ENCODE results near the gene NARS2. TPM values are rescaled to one million over a fixed set of nuclear protein-coding genes. Genes with fewer than 3 reads are reported as not detected.

Gene NARS2
- total and polyA plus RNA-seq, 10 of the 15 experiments (the other 5 are each of a cell fraction or from before 2014, with no cell fraction given), result 22.2 to 45.3 (median 36.3) TPM

DNA sequence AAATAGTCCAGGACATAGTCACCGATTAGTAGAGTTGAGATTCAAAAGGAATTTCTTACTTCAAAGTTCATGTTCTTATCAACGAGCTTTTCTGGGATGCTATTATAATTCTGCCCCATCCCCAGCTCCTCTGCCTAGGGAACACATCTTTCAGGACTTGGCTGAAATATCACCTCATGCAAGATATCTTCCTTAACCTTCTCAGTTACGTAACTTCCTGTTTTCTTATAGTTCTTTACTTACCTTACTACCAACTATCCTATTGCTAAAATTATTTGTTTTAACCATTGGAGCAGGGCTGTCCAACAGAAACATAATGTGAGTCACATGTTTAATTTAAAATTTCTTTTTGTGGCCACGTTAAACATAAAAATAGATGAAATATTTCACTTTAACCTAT is 2.3 kb downstream of the NARS2 start (continued):
- TF ChIP-seq, protein P1, sequence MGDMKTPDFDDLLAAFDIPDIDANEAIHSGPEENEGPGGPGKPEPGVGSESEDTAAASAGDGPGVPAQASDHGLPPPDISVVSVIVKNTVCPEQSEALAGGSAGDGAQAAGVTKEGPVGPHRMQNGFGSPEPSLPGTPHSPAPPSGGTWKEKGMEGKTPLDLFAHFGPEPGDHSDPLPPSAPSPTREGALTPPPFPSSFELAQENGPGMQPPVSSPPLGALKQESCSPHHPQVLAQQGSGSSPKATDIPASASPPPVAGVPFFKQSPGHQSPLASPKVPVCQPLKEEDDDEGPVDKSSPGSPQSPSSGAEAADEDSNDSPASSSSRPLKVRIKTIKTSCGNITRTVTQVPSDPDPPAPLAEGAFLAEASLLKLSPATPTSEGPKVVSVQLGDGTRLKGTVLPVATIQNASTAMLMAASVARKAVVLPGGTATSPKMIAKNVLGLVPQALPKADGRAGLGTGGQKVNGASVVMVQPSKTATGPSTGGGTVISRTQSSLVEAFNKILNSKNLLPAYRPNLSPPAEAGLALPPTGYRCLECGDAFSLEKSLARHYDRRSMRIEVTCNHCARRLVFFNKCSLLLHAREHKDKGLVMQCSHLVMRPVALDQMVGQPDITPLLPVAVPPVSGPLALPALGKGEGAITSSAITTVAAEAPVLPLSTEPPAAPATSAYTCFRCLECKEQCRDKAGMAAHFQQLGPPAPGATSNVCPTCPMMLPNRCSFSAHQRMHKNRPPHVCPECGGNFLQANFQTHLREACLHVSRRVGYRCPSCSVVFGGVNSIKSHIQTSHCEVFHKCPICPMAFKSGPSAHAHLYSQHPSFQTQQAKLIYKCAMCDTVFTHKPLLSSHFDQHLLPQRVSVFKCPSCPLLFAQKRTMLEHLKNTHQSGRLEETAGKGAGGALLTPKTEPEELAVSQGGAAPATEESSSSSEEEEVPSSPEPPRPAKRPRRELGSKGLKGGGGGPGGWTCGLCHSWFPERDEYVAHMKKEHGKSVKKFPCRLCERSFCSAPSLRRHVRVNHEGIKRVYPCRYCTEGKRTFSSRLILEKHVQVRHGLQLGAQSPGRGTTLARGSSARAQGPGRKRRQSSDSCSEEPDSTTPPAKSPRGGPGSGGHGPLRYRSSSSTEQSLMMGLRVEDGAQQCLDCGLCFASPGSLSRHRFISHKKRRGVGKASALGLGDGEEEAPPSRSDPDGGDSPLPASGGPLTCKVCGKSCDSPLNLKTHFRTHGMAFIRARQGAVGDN (IDR thresholded peaks at IDR 0.05), result no peak
- no peak for TF ChIP-seq STAT3 (IDR thresholded peaks at IDR 0.05; ENCODE audit: low read depth, low read length)

DNA sequence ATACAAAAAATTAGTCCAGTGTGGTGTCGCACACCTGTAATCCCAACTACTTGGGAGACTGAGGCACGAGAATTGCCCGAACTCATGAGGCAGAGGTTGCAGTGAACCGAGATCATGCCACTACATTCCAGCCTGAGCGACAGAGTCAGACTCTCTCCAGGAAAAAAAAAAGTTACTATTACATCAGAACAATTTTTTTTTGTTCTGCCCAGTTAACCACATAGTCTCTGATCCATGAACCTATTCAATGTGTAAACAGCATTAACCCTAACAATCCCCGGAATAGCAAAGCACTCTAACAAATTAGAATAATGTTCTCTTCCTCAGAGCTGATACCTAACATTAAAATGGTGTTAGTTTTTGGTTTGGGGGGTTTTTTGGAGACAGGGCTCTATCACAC is 4.6 kb downstream of the NARS2 start:
- 88% methylated on average over 6 of the region's 6 CpGs for WGBS (ENCODE audit: insufficient coverage, insufficient replicate concordance, low lambda C conversion rate, missing lambda C conversion rate)
- H3K9ac ChIP-seq (ENCODE audit: control insufficient read depth, insufficient read depth, low read length), result no peak overlapping the region
- ChIA-PET CTCF (no interaction called here), SMC1A (ENCODE audit: uncharacterized antibody, unreplicated experiment) (no interaction called here), RAD21 (ENCODE audit: unreplicated experiment) (no interaction called here), POLR2A (no interaction called here)
- no peaks in the 10 kb centered on the region for H4K20me1 ChIP-seq (ENCODE audit: control insufficient read depth, insufficient read depth)
- FAIRE-seq (no peak), ATAC-seq (no peak), DNase-seq (ENCODE audit: low read depth, low spot score) (no peak)
- no TSS peak for BruUV-seq (replicated peaks)
- H3K27ac ChIP-seq (ENCODE audit: control insufficient read depth, insufficient read depth), result no peak overlapping the region
- no peak overlapping the region for H3K4me2 ChIP-seq (ENCODE audit: control insufficient read depth, insufficient read depth)
- intact Hi-C loops (cut with micrococcal nuclease; ENCODE audit: unreplicated experiment), result no loop called here
- H2AFZ ChIP-seq (ENCODE audit: control insufficient read depth, low read depth, low read length), result no peak overlapping the region
- no peaks in the 10 kb centered on the region for H3K27me3 ChIP-seq (replicated peaks in 1 of 2; ENCODE audit: control insufficient read depth in 2 of 2, insufficient read depth in 2 of 2, low read length in 1 of 2)
- no peaks in the 10 kb centered on the region for H3K9me3 ChIP-seq (replicated peaks; ENCODE audit: control insufficient read depth, insufficient read depth, low read length)
- peaks cover 2 to 14% of the 10 kb centered on the region in 2 experiments; a peak in 3 of 4 replicates for H3K36me3 ChIP-seq (ENCODE audit: control insufficient read depth in 2 of 2, insufficient read depth in 2 of 2, low read length in 1 of 2)
- H3K4me1 ChIP-seq (ENCODE audit: control insufficient read depth, insufficient read depth, low read length), result peaks cover 11% of the 10 kb centered on the region
- no peak overlapping the region for H3K4me3 ChIP-seq
- in situ Hi-C loops (cut with MboI), result no loop called here
- peaks cover 23% of the 10 kb centered on the region for H3K79me2 ChIP-seq (ENCODE audit: control insufficient read depth, insufficient read depth, low read length)
- TF ChIP-seq POLR2AphosphoS5 (IDR thresholded peaks at IDR 0.05; ENCODE audit: low read length) (no peak), PML (IDR thresholded peaks at IDR 0.05; ENCODE audit: low read length) (no peak), EP300 (IDR thresholded peaks at IDR 0.05; ENCODE audit: borderline replicate concordance in 1 of 2, control insufficient read depth in 1 of 2, low read depth in 2 of 2, low read length in 2 of 2) (no peak), HDAC6 (IDR thresholded peaks at IDR 0.05; ENCODE audit: unreplicated experiment) (no peak), EGR1 (IDR thresholded peaks at IDR 0.05; ENCODE audit: borderline replicate concordance in 1 of 2, low read depth in 2 of 2, low read length in 2 of 2) (no peak), BACH1 (IDR thresholded peaks at IDR 0.05; ENCODE audit: borderline replicate concordance) (no peak), FOS (IDR thresholded peaks at IDR 0.05; ENCODE audit: borderline replicate concordance, extremely low read depth, insufficient read length) (no peak), ZNF217 (IDR thresholded peaks at IDR 0.05) (no peak), CREM (IDR thresholded peaks at IDR 0.05; ENCODE audit: low read depth) (no peak)
- TF ChIP-seq, protein P2, sequence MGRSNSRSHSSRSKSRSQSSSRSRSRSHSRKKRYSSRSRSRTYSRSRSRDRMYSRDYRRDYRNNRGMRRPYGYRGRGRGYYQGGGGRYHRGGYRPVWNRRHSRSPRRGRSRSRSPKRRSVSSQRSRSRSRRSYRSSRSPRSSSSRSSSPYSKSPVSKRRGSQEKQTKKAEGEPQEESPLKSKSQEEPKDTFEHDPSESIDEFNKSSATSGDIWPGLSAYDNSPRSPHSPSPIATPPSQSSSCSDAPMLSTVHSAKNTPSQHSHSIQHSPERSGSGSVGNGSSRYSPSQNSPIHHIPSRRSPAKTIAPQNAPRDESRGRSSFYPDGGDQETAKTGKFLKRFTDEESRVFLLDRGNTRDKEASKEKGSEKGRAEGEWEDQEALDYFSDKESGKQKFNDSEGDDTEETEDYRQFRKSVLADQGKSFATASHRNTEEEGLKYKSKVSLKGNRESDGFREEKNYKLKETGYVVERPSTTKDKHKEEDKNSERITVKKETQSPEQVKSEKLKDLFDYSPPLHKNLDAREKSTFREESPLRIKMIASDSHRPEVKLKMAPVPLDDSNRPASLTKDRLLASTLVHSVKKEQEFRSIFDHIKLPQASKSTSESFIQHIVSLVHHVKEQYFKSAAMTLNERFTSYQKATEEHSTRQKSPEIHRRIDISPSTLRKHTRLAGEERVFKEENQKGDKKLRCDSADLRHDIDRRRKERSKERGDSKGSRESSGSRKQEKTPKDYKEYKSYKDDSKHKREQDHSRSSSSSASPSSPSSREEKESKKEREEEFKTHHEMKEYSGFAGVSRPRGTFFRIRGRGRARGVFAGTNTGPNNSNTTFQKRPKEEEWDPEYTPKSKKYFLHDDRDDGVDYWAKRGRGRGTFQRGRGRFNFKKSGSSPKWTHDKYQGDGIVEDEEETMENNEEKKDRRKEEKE (IDR thresholded peaks at IDR 0.05), result no peak
- TF ChIP-seq, protein P3, sequence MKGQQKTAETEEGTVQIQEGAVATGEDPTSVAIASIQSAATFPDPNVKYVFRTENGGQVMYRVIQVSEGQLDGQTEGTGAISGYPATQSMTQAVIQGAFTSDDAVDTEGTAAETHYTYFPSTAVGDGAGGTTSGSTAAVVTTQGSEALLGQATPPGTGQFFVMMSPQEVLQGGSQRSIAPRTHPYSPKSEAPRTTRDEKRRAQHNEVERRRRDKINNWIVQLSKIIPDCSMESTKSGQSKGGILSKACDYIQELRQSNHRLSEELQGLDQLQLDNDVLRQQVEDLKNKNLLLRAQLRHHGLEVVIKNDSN (IDR thresholded peaks at IDR 0.05; ENCODE audit: borderline replicate concordance, extremely low read length, insufficient read depth, low read depth, low read length), result no peak
- TF ChIP-seq, protein P4, sequence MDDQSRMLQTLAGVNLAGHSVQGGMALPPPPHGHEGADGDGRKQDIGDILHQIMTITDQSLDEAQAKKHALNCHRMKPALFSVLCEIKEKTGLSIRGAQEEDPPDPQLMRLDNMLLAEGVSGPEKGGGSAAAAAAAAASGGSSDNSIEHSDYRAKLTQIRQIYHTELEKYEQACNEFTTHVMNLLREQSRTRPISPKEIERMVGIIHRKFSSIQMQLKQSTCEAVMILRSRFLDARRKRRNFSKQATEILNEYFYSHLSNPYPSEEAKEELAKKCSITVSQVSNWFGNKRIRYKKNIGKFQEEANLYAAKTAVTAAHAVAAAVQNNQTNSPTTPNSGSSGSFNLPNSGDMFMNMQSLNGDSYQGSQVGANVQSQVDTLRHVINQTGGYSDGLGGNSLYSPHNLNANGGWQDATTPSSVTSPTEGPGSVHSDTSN (IDR thresholded peaks at IDR 0.05; ENCODE audit: insufficient replicate concordance, low read depth, low read length), result no peak
